Endothelial cell of umbilical vein (primary cell): ENCODE measurements around the gene WTAP. TPM values are rescaled to one million over a fixed set of nuclear protein-coding genes. Genes with fewer than 3 reads are reported as not detected.
A peak's percentile ranks its signal among the peaks of the same experiment; 100 is the strongest.

ENCODE experiments used
- BruUV-seq: library from RNA; stranded (reverse); fragments of 400-500 nt; replicated peaks from 2 replicates; lab custom pipeline; 2021; lab: Mats Ljungman, UMichigan
- CTCF ChIA-PET: fragments of 300-600, 350-600 bp; sonication (Branson Sonifier 250); formaldehyde crosslinking; loops from one replicate; lab custom pipeline; 2021; ENCODE audit warnings: antibody characterized with exemption, inconsistent platforms; lab: Charles Lee
- POLR2A ChIA-PET: fragments of 300-600, 350-600 bp; sonication (Branson Sonifier 250); formaldehyde crosslinking; loops from one replicate; lab custom pipeline; 2021; ENCODE audit warnings: antibody characterized with exemption, inconsistent platforms; lab: Charles Lee
- DNase-seq: peaks from one replicate; pipeline ENCODE4 v3.0.0-alpha.2; 2011; ENCODE audit warnings: low read depth, low spot score
- FAIRE-seq: peaks from 2 replicates; lab custom pipeline; 2011; peaks lifted over from hg19 to GRCh38; lab: Jason Lieb, UNC
- H2AFZ ChIP-seq: 2 replicates; pipeline ENCODE4 v1.6.0; 2012; ENCODE audit warnings: low read depth, low read length, control low read depth, inconsistent platforms
- H3K27ac ChIP-seq: 2 replicates; pipeline ENCODE4 v1.5.1; 2011; ENCODE audit warnings: low read depth, mild to moderate bottlenecking, control low read depth, low read length, moderate library complexity; ENCODE audit not compliant: insufficient read depth
- H3K27me3 ChIP-seq, 2 experiments: 2 replicates each; pipeline versions ENCODE4 v1.6.0 to v1.6.1; 2011; ENCODE audit warnings: low read length in 2 of 2, mixed read lengths in 1 of 2; ENCODE audit not compliant: control insufficient read depth in 2 of 2, insufficient read depth in 2 of 2
- H3K36me3 ChIP-seq, 2 experiments: 2 replicates in 1 of 2; 3 replicates in 1 of 2; pipeline ENCODE4 v1.5.1; 2011; ENCODE audit warnings: low read length in 2 of 2, mild to moderate bottlenecking in 1 of 2, moderate library complexity in 1 of 2; ENCODE audit not compliant: control insufficient read depth in 2 of 2, insufficient read depth in 2 of 2; ENCODE audit errors: extremely low read depth in 1 of 2
- H3K4me1 ChIP-seq: 3 replicates; pipeline ENCODE4 v1.5.1; 2011; ENCODE audit warnings: mild to moderate bottlenecking, low read length; ENCODE audit not compliant: control insufficient read depth, insufficient read depth; ENCODE audit errors: extremely low read depth
- H3K4me2 ChIP-seq: 2 replicates; pipeline ENCODE4 v1.6.1; 2011; ENCODE audit warnings: low read length, control low read depth, mixed read lengths; ENCODE audit not compliant: insufficient read depth
- H3K4me3 ChIP-seq, 3 experiments: fragments of 200-600 bp in 1 of 3; sonication (generic), shearing (Covaris generic) in 1 of 3; replicated peaks in 1 of 3; 2 replicates each; pipeline ENCODE4 v1.5.1; 2011 to 2016; ENCODE audit warnings: control low read depth in 3 of 3, low read length in 3 of 3, mild to moderate bottlenecking in 2 of 3, inconsistent platforms in 1 of 3, low read depth in 1 of 3, moderate library complexity in 1 of 3; ENCODE audit not compliant: insufficient read depth in 1 of 3
- H3K79me2 ChIP-seq: 2 replicates; pipeline ENCODE4 v1.6.0; 2012; ENCODE audit warnings: low read length, inconsistent platforms; ENCODE audit not compliant: control insufficient read depth, insufficient read depth
- H3K9ac ChIP-seq: replicated peaks from 2 replicates; pipeline ENCODE3; 2011; ENCODE audit warnings: low read length, control low read depth; ENCODE audit not compliant: insufficient read depth; ENCODE audit errors: extremely low read depth
- H3K9me1 ChIP-seq: replicated peaks from 3 replicates; pipeline ENCODE4 v1.6.0; 2011; ENCODE audit warnings: mild to moderate bottlenecking, low read length; ENCODE audit not compliant: control insufficient read depth, insufficient read depth; ENCODE audit errors: extremely low read depth
- H3K9me3 ChIP-seq: replicated peaks from 2 replicates; pipeline ENCODE4 v1.5.1; 2012; ENCODE audit warnings: low read length, inconsistent platforms; ENCODE audit not compliant: control insufficient read depth, insufficient read depth
- H4K20me1 ChIP-seq: replicated peaks from 2 replicates; pipeline ENCODE3; 2011; ENCODE audit warnings: mild to moderate bottlenecking, low read length; ENCODE audit not compliant: control insufficient read depth, insufficient read depth; ENCODE audit errors: extremely low read depth
- CTCF ChIP-seq, 2 donors: IDR thresholded peaks; 1 replicate in 1 of 2; 2 replicates in 1 of 2; pipeline ENCODE4 v1.5.1; 2011; ENCODE audit warnings: low read length in 2 of 2, mild to moderate bottlenecking in 2 of 2, moderate library complexity in 2 of 2, control low read depth in 1 of 2, inconsistent platforms in 1 of 2, low read depth in 1 of 2; ENCODE audit not compliant: insufficient read depth in 1 of 2; ENCODE audit errors: extremely low read depth in 1 of 2
- EZH2 ChIP-seq: IDR thresholded peaks from 2 replicates; pipeline ENCODE4 v1.6.1; 2012; ENCODE audit warnings: borderline replicate concordance, low read depth, mild to moderate bottlenecking, moderate library complexity, low read length, inconsistent platforms; ENCODE audit not compliant: severe bottlenecking
- GATA2 ChIP-seq: IDR thresholded peaks from 2 replicates; pipeline ENCODE4 v1.7.0; 2011; ENCODE audit warnings: low read depth, mild to moderate bottlenecking, moderate library complexity, mixed read lengths, low read length; ENCODE audit not compliant: insufficient read length, insufficient read depth
- JUN ChIP-seq: IDR thresholded peaks from 2 replicates; pipeline ENCODE4 v1.6.1; 2011; ENCODE audit warnings: borderline replicate concordance, low read depth; ENCODE audit not compliant: insufficient read length, insufficient read depth
- MAX ChIP-seq: IDR thresholded peaks from 2 replicates; pipeline ENCODE4 v1.6.1; 2011; ENCODE audit not compliant: insufficient read depth, insufficient read length
- MYC ChIP-seq: IDR thresholded peaks from one replicate; pipeline ENCODE4 v1.6.1; 2011; ENCODE audit warnings: mild to moderate bottlenecking, low read depth, low read length
- POLR2A ChIP-seq: IDR thresholded peaks from 2 replicates; pipeline ENCODE4 v1.6.1; 2012; ENCODE audit warnings: low read depth, mild to moderate bottlenecking, control low read depth, low read length
- dilution Hi-C: fragments of 300-500 bp; cut with MboI; formaldehyde crosslinking; loops from one replicate; pipeline ENCODE4 v1.15.0; 2019; ENCODE audit warnings: low sequenced_read_pairs; ENCODE audit not compliant: extremely low pct_ligation_motif_present
- intact Hi-C: fragments of 100-400 bp; cut with micrococcal nuclease; formaldehyde crosslinking; loops from one replicate; pipeline ENCODE4 v1.10.0; 2022
- polyA plus RNA-seq, 4 experiments: library from polyadenylated mRNA; depleted of rRNA in 3 of 4; stranded (reverse) in 3 of 4; unstranded in 1 of 4; fragments of >200 nt; gene quantifications; 2 replicates each; pipeline versions ENCODE4 v1.2.1 to v1.2.3, GENCODE V29; 2011 to 2012; ENCODE audit warnings: missing spikeins in 1 of 4
- total RNA-seq: library from RNA; stranded (reverse); gene quantifications from 2 replicates; pipeline ENCODE4 v1.2.3, GENCODE V29; 2021

Gene WTAP
- total and polyA plus RNA-seq, 2 donors (not counting 3 experiments of a cell fraction or from before 2014, with no cell fraction given): 21.7 to 81.6 TPM

- ChIA-PET CTCF (interaction anchor here (1.0 to 1.7 kb wide), 5 partner anchors 11 to 506 kb away, joined by 3 to 8 read pairs (median 5); no protein-coding TSS in a partner anchor), POLR2A (no interaction called here)
- Histone ChIP-seq H3K9me1 (no peaks in the 10 kb centered on the region), H3K9me3 (no peaks in the 10 kb centered on the region), H3K79me2 (no peaks in the 10 kb centered on the region), H3K9ac (no peak overlapping the region), H4K20me1 (no peaks in the 10 kb centered on the region), H3K36me3 (peaks cover 0 to 3% of the 10 kb centered on the region in 2 experiments), H3K4me3 (no peak overlapping the region), H3K27me3 (no peaks in the 10 kb centered on the region), H2AFZ (no peak overlapping the region), H3K27ac (no peak overlapping the region), H3K4me1 (peaks cover 18% of the 10 kb centered on the region), H3K4me2 (no peak overlapping the region)
- BruUV-seq: no TSS peak
- intact Hi-C loops: no loop called here
- FAIRE-seq (no peak), DNase-seq (no peak)
- TF ChIP-seq JUN: no peak
- no peak for TF ChIP-seq POLR2A
- dilution Hi-C loops: no loop called here
These were observed 47.2 kb upstream of the WTAP start for GRCh38 chr6:159680104-159680503.

- no peak overlapping the region for H2AFZ ChIP-seq
- H3K4me2 ChIP-seq: peak overlapping the region; percentile 5
- ChIA-PET CTCF (interaction anchor here (0.9 to 1.7 kb wide), 4 partner anchors 26 to 639 kb away, joined by 3 to 15 read pairs (median 4); no protein-coding TSS in a partner anchor), POLR2A (interaction anchor here (0.7 to 1.0 kb wide), 2 partner anchors 12 to 108 kb away, joined by 3 read pairs; partner anchors contain the start of genes SOD2 and TCP1)
- peaks cover 18% of the 10 kb centered on the region for H3K4me1 ChIP-seq
- no peak overlapping the region for H3K4me3 ChIP-seq
- DNase-seq (peak; percentile 54), FAIRE-seq (peak; percentile 76)
- peaks cover 0 to 3% of the 10 kb centered on the region in 2 experiments for H3K36me3 ChIP-seq
- no peaks in the 10 kb centered on the region for H3K79me2 ChIP-seq
- BruUV-seq: TSS peak; percentile 9
- dilution Hi-C loops: no loop called here
- H3K9ac ChIP-seq: no peak overlapping the region
- peak overlapping the region; percentile 24 for H3K27ac ChIP-seq
- H3K9me1 ChIP-seq: no peaks in the 10 kb centered on the region
- intact Hi-C loops: no loop called here
- H3K9me3 ChIP-seq: no peaks in the 10 kb centered on the region
- TF ChIP-seq MAX (no peak), JUN (no peak), POLR2A (no peak), MYC (no peak), EZH2 (no peak), GATA2 (peak; percentile 42), CTCF (IDR thresholded peaks at IDR 0.05; ENCODE audit: extremely low read depth in 1 of 2, insufficient read depth in 1 of 2, low read depth in 1 of 2, low read length in 2 of 2) (no peak)
- H3K27me3 ChIP-seq: no peaks in the 10 kb centered on the region
- no peaks in the 10 kb centered on the region for H4K20me1 ChIP-seq
These were observed 46.0 kb upstream of the WTAP start for GRCh38 chr6:159681191-159681880.
